A549 (cell line): ENCODE results near the gene SIK2.

Source experiments
- BHLHE40 ChIP-seq: IDR thresholded peaks from 2 replicates; pipeline ENCODE4 v1.6.1; 2012; ENCODE audit warnings: low read depth, low read length, inconsistent platforms
- CTCF ChIP-seq: fragments of >200 bp; sonication (Bioruptor Twin); formaldehyde crosslinking; IDR thresholded peaks from 3 replicates; pipeline ENCODE4 v1.5.1; 2016
- E2F6 ChIP-seq: IDR thresholded peaks from 2 replicates; pipeline ENCODE4 v1.6.1; 2012; ENCODE audit warnings: low read depth, borderline replicate concordance
- PHF8 ChIP-seq: fragments of 200-600 bp; sonication (generic); IDR thresholded peaks from 2 replicates; pipeline ENCODE4 v1.6.1; 2016; ENCODE audit warnings: low read depth, mild to moderate bottlenecking, antibody characterized with exemption, moderate library complexity, borderline replicate concordance
- POLR2A ChIP-seq: IDR thresholded peaks from 2 replicates; pipeline ENCODE4 v1.6.1; 2012; ENCODE audit warnings: mild to moderate bottlenecking, low read length
- TP53 ChIP-seq: fragments of 250-450 bp; sonication (Bioruptor Pico); IDR thresholded peaks from 2 replicates; pipeline ENCODE4 v1.5.0; 2021; ENCODE audit warnings: mild to moderate bottlenecking, moderate library complexity

DNA sequence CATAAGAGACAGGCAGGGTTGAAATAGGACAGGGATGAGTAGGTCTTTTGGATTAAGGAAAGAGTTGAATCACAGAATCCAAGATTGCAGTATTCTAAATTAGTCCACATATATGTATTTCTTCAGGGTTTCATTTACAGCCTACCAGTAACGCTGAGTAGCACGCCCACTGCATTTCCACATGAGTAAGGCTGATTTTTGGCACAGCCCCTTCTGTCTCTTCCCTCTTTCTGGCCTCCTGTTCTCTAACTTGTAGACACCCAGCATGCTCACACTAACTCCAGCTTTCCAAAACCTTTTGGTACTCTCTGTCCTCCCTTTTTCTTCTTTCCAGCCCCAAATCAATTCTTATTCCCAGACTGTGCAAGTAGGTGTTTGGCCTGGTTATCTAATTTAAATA lies 3.7 kb upstream of the SIK2 start:
- TF ChIP-seq TP53 (no peak), PHF8 (no peak), CTCF (no peak), BHLHE40 (no peak), POLR2A (no peak), E2F6 (no peak)
